GM19463 (cell line): ENCODE results near the gene PRCD.

Source experiments
- ATAC-seq: cut with Tn5 transposase; IDR thresholded peaks from one replicate; pipeline ENCODE4 v1.9.1; 2021; ENCODE audit warnings: mild to moderate bottlenecking, moderate library complexity; ENCODE audit not compliant: unreplicated experiment

Gene PRCD

DNA sequence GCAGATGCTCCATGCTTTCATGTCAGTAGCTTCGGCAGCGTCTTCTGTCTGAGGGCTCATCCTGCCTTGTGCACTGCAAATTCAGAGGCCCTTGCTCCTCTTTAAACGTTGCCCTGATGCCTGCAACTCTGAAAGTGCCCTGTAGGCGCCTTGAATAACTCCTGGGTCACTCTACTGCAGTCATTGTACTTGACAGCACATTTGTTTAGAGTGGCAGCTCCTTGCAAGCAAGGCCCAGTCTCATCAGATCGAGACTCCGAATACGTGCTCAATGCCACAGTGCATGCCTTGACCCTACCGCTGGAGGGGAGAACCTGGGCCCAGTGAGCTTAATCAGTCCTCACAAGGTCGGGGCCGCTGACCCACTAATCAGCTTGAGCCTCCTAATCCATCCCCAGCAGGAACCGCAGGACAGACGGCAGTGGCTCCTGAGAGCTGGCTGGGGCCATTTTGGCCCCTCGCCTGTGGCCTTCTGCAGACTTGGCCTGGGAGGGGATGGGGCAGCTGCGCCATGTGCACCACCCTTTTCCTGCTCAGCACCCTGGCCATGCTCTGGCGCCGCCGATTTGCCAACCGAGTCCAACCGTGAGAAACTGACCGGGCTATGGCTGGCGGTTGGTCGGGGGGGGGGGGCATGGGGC, at the start of gene PRCD:
TSS of gene PRCD (plus strand) at position 414 of the 641 bp plus-strand sequence. CDS start at position 512, 98 bp downstream.
- ATAC-seq, result no peak

DNA sequence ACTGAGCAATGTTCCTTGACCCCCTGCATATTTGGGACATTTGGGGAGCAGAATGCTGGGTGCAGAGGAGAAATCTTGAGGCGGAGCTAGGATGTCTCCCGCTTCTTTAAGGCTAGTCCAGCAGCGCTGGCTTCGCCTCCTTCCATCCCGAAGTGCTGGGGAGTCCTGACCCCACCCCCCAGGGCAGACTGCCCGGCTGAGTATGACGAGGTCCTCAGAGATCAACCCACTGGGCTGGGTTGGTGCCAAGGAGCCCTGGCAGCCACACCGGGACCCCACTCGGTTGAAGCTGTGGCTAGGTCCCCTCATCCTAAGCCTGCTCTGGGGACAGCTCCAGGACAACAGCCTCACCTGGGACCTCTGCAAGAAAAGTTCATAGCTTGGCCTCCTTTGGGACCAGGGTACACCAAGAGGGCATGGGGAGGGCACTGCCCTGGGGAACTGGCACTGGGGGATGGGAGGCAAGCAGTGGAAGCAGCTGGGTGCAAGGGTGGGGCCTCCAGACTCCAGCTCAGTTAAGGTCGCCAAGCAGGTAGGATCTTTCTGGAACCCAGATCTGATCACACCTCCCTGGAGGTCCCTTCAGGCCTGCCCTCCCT, 49.6 kb upstream of the PRCD start:
- ATAC-seq, result no peak

DNA sequence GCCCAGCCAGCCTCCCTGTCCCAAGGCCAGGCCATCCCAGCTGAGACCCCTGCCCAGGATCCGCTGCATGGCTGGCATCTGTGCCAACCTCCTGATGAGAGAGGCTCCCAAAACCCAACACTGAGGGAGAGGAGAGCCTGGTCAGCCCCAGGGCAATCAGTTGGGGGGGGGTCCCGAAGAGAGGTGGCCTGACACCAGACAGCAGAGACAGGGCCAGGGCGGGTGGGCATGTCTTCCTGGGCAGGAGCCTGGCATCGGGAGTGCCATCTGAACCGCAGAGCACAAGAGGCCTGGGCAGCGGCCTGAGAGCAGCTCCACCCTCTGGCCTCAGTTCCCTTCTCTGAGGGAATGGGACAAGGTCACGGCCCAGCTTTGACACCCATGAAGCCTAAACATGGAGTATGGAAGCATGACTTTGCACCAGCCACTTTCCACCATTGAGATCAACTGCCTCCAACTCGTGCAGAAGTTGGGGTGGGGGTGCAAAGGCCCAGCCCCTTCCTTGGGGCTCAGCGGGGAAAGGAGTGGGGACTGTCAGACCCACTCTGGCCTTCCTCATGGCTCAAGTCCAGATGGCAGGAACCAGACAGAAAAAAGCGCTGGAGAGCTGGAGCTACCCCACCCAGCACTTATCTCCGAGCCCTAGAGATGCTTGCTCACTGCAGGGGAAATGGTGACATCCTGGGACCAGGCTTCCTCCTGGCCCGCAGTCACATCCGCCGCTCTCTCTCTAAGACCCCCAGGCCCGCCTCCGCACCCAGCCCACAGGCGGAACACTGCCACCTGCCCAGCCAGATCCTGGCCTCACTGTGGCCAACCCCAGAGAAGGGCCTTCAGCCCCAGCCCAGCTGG, 48.3 kb upstream of the PRCD start:
- peak; percentile 11 for ATAC-seq

- ATAC-seq, result peak; percentile 53
These were observed 47.5 kb upstream of the PRCD start for GRCh38 chr17:76492123-76492988.

- peak; percentile 45 for ATAC-seq
These were observed 46.8 kb upstream of the PRCD start for GRCh38 chr17:76492989-76493501.

- peak; percentile 1 for ATAC-seq
These were observed 46.2 kb upstream of the PRCD start for GRCh38 chr17:76493505-76494167.

DNA sequence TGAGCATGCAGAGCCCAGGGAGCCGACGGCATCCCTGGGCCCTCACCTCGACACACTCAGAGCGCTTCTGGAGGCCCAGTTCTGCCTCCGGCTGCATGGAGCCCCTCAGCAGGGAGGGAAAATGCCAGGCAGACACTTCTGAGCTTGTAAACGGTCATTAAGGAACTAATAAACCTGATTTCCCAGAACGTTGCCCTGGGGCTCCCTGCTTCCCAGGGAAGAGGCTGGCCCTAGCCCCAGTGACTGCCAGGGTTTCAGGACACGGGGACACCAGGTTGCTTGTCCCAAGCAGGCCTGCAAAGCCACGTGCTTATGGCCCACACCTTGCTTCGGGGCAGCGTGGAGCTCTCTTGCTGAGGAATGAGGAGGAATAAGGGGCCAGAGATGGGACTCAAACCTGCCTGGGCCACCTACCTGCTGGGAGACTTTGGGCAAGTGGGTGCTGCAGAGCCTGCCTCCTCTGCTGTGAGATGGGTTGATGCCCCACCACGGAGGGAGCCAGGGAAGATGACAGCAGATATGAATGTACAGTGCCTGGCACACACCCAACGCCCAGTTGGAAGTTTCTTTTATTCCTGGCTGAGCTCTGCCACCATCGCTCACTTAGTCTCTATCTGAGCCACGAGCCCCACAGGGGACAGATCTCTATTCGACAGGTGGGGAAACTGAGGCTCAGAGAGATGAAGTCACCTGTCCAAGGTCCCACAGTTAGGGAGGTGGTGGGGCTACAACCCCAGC, 44.0 kb upstream of the PRCD start:
- ATAC-seq, result no peak

DNA sequence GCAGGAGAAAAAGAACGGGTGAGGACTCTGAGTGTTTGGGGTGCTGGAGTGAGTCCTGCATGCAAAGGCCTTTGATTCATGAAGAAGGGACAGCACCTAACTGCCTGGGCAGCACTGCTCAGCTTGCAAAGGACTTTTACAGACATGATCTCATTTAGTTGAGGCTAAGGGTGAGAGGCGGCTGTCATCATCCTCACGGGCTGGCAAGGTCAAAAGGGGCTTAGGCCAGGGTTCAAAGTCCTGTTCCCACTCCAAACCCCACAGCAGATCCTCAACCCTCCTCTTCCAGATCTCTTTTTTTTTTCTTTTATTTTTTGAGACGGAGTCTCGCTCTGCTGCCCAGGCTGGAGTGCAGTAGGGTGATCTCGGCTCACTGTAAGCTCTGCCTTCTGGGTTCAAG, 43.4 kb upstream of the PRCD start:
- ATAC-seq, result no peak

DNA sequence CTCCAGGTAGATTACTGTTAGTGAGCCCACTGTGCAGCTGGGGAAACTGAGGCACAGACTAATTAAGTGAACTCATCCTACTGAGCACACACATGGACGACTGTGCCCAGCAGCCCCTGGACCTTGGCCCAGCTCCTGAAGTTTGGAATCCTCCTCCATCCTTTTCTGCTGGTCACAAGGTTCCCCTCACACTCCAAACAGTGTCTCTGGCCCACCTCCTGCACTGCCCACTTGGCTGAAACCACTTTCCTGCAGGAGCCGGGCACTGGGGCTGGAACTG, 42.2 kb upstream of the PRCD start:
- no peak for ATAC-seq

GRCh38 chr17:76497979-76498875, 41.6 kb upstream of the PRCD start:
- ATAC-seq, result no peak

DNA sequence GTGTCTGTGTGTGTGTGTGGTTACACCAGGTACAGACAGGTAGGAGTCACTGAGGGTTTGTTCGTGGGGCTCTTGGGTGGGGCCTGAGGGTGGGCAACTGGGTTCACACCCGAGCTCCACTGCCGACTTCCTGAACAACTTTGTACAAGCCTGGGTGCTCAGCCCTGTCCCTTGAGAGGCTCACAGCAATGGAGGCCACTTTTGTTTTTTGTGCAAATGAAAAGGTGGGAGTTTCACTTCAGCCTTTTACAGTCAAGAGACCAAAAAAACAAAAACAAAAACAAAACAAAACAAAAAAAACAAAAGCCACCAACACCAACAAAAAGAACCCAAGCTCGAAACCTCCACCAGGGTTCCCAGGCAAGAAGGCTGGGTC, 41.0 kb upstream of the PRCD start:
- ATAC-seq, result no peak

GRCh38 chr17:76499267-76499667, 40.6 kb upstream of the PRCD start:
- no peak for ATAC-seq

GRCh38 chr17:76500074-76500746, 39.6 kb upstream of the PRCD start:
- no peak for ATAC-seq

DNA sequence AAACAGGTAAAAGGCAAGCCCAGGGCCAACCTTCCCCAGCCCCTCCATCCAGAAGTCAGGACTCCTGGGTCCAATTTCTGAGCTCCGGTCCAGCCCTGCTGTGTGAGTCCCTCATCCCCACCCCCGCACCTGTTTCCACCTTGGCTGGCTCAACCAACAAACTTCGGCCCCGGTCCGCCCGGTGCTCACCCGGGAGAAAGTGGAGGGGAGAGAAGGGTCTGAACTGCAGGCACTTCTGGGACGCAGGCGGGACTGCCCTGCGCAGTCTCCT, 39.2 kb upstream of the PRCD start:
- peak; percentile 7 for ATAC-seq

DNA sequence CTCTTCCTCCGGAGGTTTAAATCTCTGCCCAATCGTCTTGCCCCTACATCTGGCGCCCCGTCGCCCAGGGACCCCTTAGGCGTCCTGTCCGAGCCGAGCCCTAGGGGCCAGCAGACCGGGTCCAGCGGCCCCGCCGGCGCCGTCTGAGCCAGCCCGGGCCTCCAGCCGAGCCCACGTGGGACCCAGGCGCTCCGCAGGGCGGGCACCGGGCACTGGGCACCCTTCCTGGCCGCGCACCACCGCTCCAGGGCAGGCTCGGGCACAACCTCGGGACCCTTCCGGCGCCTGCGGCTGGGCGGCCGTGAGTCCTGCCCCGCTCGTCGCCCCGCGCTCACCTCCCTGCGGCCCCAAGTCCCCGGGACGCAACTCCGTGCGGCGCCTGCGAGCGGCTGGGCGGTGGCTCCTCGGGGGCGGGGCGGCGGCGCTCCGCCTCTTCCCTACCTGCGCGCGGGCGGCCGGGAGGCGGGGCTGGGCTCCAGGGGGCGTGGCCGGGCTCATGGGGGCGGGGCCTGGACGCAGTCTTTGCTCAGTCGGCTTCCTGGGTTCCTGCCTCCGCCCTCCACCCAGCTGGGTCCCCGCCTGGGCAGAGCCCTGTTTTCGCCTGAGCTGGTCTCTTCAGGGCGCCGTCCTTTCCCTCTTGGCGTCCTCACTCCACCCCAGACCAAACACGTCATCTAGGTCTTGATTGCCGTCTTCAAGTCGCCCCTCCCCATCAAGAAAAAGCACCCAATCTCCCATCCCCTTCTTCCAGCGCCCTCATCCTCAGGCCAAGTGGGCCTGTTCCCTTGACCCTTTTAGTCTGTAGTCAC, 38.6 kb upstream of the PRCD start, which contains the start of gene RHBDF2:
TSS of gene RHBDF2 (minus strand) at position 406 of the 809 bp plus-strand sequence. CDS start 19,899 bp downstream, outside the sequence.
- ATAC-seq, result peak; percentile 74

GRCh38 chr17:76501827-76502307, 38.0 kb upstream of the PRCD start:
- no peak for ATAC-seq
